ENCODE results near the gene B4GALT3. TPM values are rescaled to one million over a fixed set of nuclear protein-coding genes. Genes with fewer than 3 reads are reported as not detected.

B4GALT3 gene
- total RNA-seq (39.5 and 39.8 TPM in 2 replicates), polyA plus RNA-seq (55.5 and 60.4 TPM in 2 replicates), polyA minus RNA-seq (22.8 and 24.6 TPM in 2 replicates), Bru-seq, nascent RNA (percentile 69 among the genes with signal in this experiment), BruChase-seq, experiment 1, labeled RNA remaining after a 6-hour chase (percentile 93 among the genes with signal in this experiment), BruChase-seq, experiment 2, labeled RNA remaining after a 2-hour chase (percentile 84 among the genes with signal in this experiment)
- 43.9 and 47.0 TPM in 2 replicates for polyA plus RNA-seq (2011; cell fraction: cytosol; rRNA removed)
- 46.1 and 53.2 TPM in 2 replicates for polyA plus RNA-seq (2011; cell fraction: nucleus; rRNA removed)
- polyA plus RNA-seq (2012), result 36.9 and 38.5 TPM in 2 replicates
- polyA minus RNA-seq (2011; cell fraction: cytosol; rRNA and poly(A)+ RNA removed), result 18.3 TPM
- 13.6 and 14.2 TPM in 2 replicates for polyA minus RNA-seq (2011; cell fraction: nucleus; rRNA and poly(A)+ RNA removed)
- long read RNA-seq, transcript B4GALT3-201 (8 exons, 1,911 nt), result major isoform, 36 of 82 reads
- long read RNA-seq, transcript B4GALT3-213 (8 exons, 2,414 nt), result minor isoform, 15 of 82 reads
- long read RNA-seq, partial matches to known transcripts, result 14 of 82 reads
- long read RNA-seq, other reads (novel, unspliced or antisense), result 17 of 82 reads

- TSS peak; percentile 96 for BruUV-seq (replicated peaks)
- CTCF ChIA-PET, result interaction anchor here (1.0 to 2.5 kb wide), 5 partner anchors 12 to 205 kb away, joined by 3 to 10 read pairs (median 5); partner anchors contain the start of genes NDUFS2, PPOX and TOMM40L
- POLR2A ChIA-PET, result interaction anchor here (1.0 to 1.1 kb wide), 2 partner anchors 12 to 25 kb away, joined by 3 to 4 read pairs; partner anchors contain the start of gene NDUFS2
- Histone ChIP-seq H3K79me2 (ENCODE audit: control insufficient read depth, insufficient read depth, low read length) (peaks cover 8% of the 10 kb centered on the region), H3K9ac (replicated peaks; ENCODE audit: extremely low read depth, insufficient read depth, low read length) (peak within 1 kb of the TSS; percentile 71), H2AFZ (ENCODE audit: low read depth, low read length) (peak within 1 kb of the TSS; percentile 75), H3K4me2 (ENCODE audit: insufficient read depth, low read length) (peak within 1 kb of the TSS; percentile 79), H3K27me3 (ENCODE audit: control insufficient read depth in 2 of 2, insufficient read depth in 2 of 2, low read length in 2 of 2) (no peaks in the 10 kb centered on the region), H4K20me1 (replicated peaks; ENCODE audit: control insufficient read depth, extremely low read depth, insufficient read depth, low read length) (no peaks in the 10 kb centered on the region), H3K9me3 (replicated peaks; ENCODE audit: control insufficient read depth, insufficient read depth, low read length) (no peaks in the 10 kb centered on the region), H3K27ac (ENCODE audit: insufficient read depth, low read depth, low read length) (peak within 1 kb of the TSS; percentile 14), H3K4me1 (ENCODE audit: control insufficient read depth, extremely low read depth, insufficient read depth, low read length) (peaks cover 11% of the 10 kb centered on the region), H3K36me3 (ENCODE audit: control insufficient read depth in 2 of 2, extremely low read depth in 1 of 2, insufficient read depth in 2 of 2, low read length in 2 of 2) (peaks cover 0 to 7% of the 10 kb centered on the region in 2 experiments), H3K4me3 (replicated peaks in 1 of 3; ENCODE audit: insufficient read depth in 1 of 3, low read depth in 1 of 3, low read length in 3 of 3) (peak within 1 kb of the TSS; percentile 38 to 60 (median 57)), H3K9me1 (replicated peaks; ENCODE audit: control insufficient read depth, extremely low read depth, insufficient read depth, low read length) (no peaks in the 10 kb centered on the region)
- peak; percentile 85 for DNase-seq (ENCODE audit: low read depth, low spot score)
- intact Hi-C loops (cut with micrococcal nuclease), result loop anchor here (1.0 kb wide), 1 partner anchor 11 kb away; the partner anchor contains the start of gene PPOX
- peak; percentile 64 for FAIRE-seq
- dilution Hi-C loops (cut with MboI; ENCODE audit: extremely low pct_ligation_motif_present, low sequenced_read_pairs), result no loop called here
- TF ChIP-seq CTCF (IDR thresholded peaks at IDR 0.05; ENCODE audit: extremely low read depth in 1 of 2, insufficient read depth in 1 of 2, low read depth in 1 of 2, low read length in 2 of 2), result no peak
- TF ChIP-seq EZH2 (IDR thresholded peaks at IDR 0.05; ENCODE audit: borderline replicate concordance, low read depth, low read length, severe bottlenecking), result no peak
- TF ChIP-seq POLR2A (IDR thresholded peaks at IDR 0.05; ENCODE audit: low read depth, low read length), result peak; percentile 94
- peak; percentile 73 for TF ChIP-seq POLR2AphosphoS5 (IDR thresholded peaks at IDR 0.05; ENCODE audit: insufficient read depth, low read depth, low read length)
- peak; percentile 24 for TF ChIP-seq MYC (IDR thresholded peaks at IDR 0.05; ENCODE audit: low read depth, low read length)
- TF ChIP-seq GATA2 (IDR thresholded peaks at IDR 0.05; ENCODE audit: insufficient read depth, insufficient read length, low read depth, low read length), result no peak
- no peak for TF ChIP-seq JUN (IDR thresholded peaks at IDR 0.05; ENCODE audit: borderline replicate concordance, insufficient read depth, insufficient read length, low read depth)
- no peak for TF ChIP-seq MAX (IDR thresholded peaks at IDR 0.05; ENCODE audit: insufficient read depth, insufficient read length)
- no peak for TF ChIP-seq FOS (IDR thresholded peaks at IDR 0.05; ENCODE audit: borderline replicate concordance, insufficient read depth, low read length)
These were observed at the start of gene B4GALT3 for GRCh38 chr1:161177112-161177935. Gene B4GALT3 (minus strand): TSS chr1:161177507. CDS start chr1:161176060, 1,447 bp downstream.
